Sciatic nerve (tissue), 2 donors: Measurements from ENCODE around the gene IFT122. TPM values are rescaled to one million over a fixed set of nuclear protein-coding genes. Genes with fewer than 3 reads are reported as not detected.
A peak's percentile ranks its signal among the peaks of the same experiment; 100 is the strongest.
"Not testable (repeated sequence)": the region's sequence is repeated elsewhere in the genome, so short reads cannot be mapped to it uniquely, and the experiment has no call there.

Source experiments
- ATAC-seq: fragments of 200-7000 bp; cut with Tn5 transposase; one replicate; pipeline ENCODE4 v1.9.1; 2020; ENCODE audit warnings: mild to moderate bottlenecking, moderate library complexity
- DNase-seq: peaks from one replicate; pipeline ENCODE4 v3.0.0-alpha.2; 2020; ENCODE audit warnings: low spot score
- intact Hi-C: fragments of 100-400 bp; cut with DNase I; formaldehyde crosslinking; loops from one replicate; pipeline ENCODE4 v1.14.2; 2022
- total RNA-seq: library from RNA; stranded (reverse); fragmentation: NEBNext Ultra II Directional; extraction: Animal tissue kit (Norgen Biotek cat#: 25700); gene quantifications from one replicate; pipeline ENCODE4 v1.2.1, GENCODE V29; 2021
- donor health status: DM: no; HTN: no; CAD: no.
- donor health status: DM: no; HTN: no; CAD: no.

IFT122 gene
- 49.7 TPM for total RNA-seq

- DNase-seq = peak; percentile 98
- intact Hi-C loops = no loop called here
- peak; percentile 97 for ATAC-seq
Measured at GRCh38 chr3:129439817-129440617, at the start of gene IFT122, which contains the start of gene MBD4. IFT122 (plus strand) TSS chr3:129440224; CDS start chr3:129440331, 107 bp downstream. MBD4 (minus strand) TSS chr3:129439948; CDS start chr3:129439833, 115 bp downstream.

- intact Hi-C loops, ATAC-seq, DNase-seq: not testable (repeated sequence)
Measured at GRCh38 chr3:129391583-129391982, 48.4 kb upstream of the IFT122 start.

- intact Hi-C loops, DNase-seq, ATAC-seq: not testable (repeated sequence)
Measured at GRCh38 chr3:129392106-129392887, 47.7 kb upstream of the IFT122 start.

- intact Hi-C loops = no loop called here
- DNase-seq (no peak), ATAC-seq (no peak)
Measured at GRCh38 chr3:129393271-129393670, 46.8 kb upstream of the IFT122 start.

- intact Hi-C loops, DNase-seq, ATAC-seq: not testable (repeated sequence)
Measured at GRCh38 chr3:129393760-129394564, 46.1 kb upstream of the IFT122 start.

- intact Hi-C loops = no loop called here
- ATAC-seq = peak; percentile 22
- no peak for DNase-seq
Measured at GRCh38 chr3:129398803-129399144, 41.2 kb upstream of the IFT122 start.

GRCh38 chr3:129399145-129399894 lies 40.7 kb upstream of the IFT122 start:
- DNase-seq (peak; percentile 90), ATAC-seq (peak; percentile 95)
- intact Hi-C loops = no loop called here

- peak; percentile 27 for ATAC-seq
- DNase-seq = no peak
- intact Hi-C loops = no loop called here
Measured at GRCh38 chr3:129399895-129400357, 40.1 kb upstream of the IFT122 start.

- DNase-seq (no peak), ATAC-seq (no peak)
- intact Hi-C loops = no loop called here
Measured at GRCh38 chr3:129402210-129402609, 37.8 kb upstream of the IFT122 start.

- intact Hi-C loops = no loop called here
- ATAC-seq (no peak), DNase-seq (no peak)
Measured at GRCh38 chr3:129402616-129403015, 37.4 kb upstream of the IFT122 start.

- ATAC-seq (no peak), DNase-seq (no peak)
- intact Hi-C loops = no loop called here
Measured at GRCh38 chr3:129403450-129403849, 36.6 kb upstream of the IFT122 start.

- DNase-seq = no peak
- intact Hi-C loops = no loop called here
- no peak for ATAC-seq
Measured at GRCh38 chr3:129404130-129404529, 35.9 kb upstream of the IFT122 start.

GRCh38 chr3:129404610-129405009 lies 35.4 kb upstream of the IFT122 start:
- no peak for DNase-seq
- intact Hi-C loops = no loop called here
- ATAC-seq = no peak

- intact Hi-C loops = no loop called here
- no peak for DNase-seq
- no peak for ATAC-seq
Measured at GRCh38 chr3:129409541-129409940, 30.5 kb upstream of the IFT122 start.

- DNase-seq = no peak
- no peak for ATAC-seq
- intact Hi-C loops = no loop called here
Measured at GRCh38 chr3:129410971-129411370, 29.1 kb upstream of the IFT122 start.

GRCh38 chr3:129412542-129413198 lies 27.4 kb upstream of the IFT122 start:
- DNase-seq (peak; percentile 19), ATAC-seq (no peak)
- intact Hi-C loops = no loop called here

GRCh38 chr3:129413238-129413637 lies 26.8 kb upstream of the IFT122 start:
- ATAC-seq, intact Hi-C loops, DNase-seq: not testable (repeated sequence)
